CD4-positive, alpha-beta T cell (primary cell): ENCODE measurements around the gene TMEM145. TPM values are rescaled to one million over a fixed set of nuclear protein-coding genes. Genes with fewer than 3 reads are reported as not detected.

Experiments used
- ATAC-seq: fragments of 200-7000 bp; cut with Tn5 transposase; one replicate; pipeline ENCODE4 v1.10.0; 2022; ENCODE audit warnings: mild to moderate bottlenecking; ENCODE audit not compliant: poor library complexity
- CTCF ChIA-PET: fragments of 350-600 bp; sonication (Branson Sonifier 250); formaldehyde crosslinking; loops from one replicate; lab custom pipeline; 2021; ENCODE audit warnings: antibody characterized with exemption, inconsistent platforms; lab: Charles Lee
- POLR2A ChIA-PET: fragments of 350-600 bp; sonication (Branson Sonifier 250); formaldehyde crosslinking; loops from one replicate; lab custom pipeline; 2021; ENCODE audit warnings: antibody characterized with exemption, inconsistent platforms; lab: Charles Lee
- DNase-seq, 14 experiments: peaks; one replicate each; pipeline ENCODE4 v3.0.0-alpha.2; 2013 to 2020; ENCODE audit warnings: mixed read lengths in 2 of 14
- H3K27ac ChIP-seq, 2 donors: one replicate each; pipeline versions ENCODE4 v1.5.1 to v1.7.0; 2013; ENCODE audit warnings: low read length in 2 of 2, low read depth in 1 of 2, mild to moderate bottlenecking in 1 of 2
- H3K27me3 ChIP-seq, 2 experiments: 1 replicate in 1 of 2; 2 replicates in 1 of 2; pipeline versions ENCODE4 v1.6.1 to v1.7.0; 2013; ENCODE audit warnings: low read length in 2 of 2, control low read depth in 1 of 2, mild to moderate bottlenecking in 1 of 2, moderate library complexity in 1 of 2; ENCODE audit not compliant: insufficient read depth in 2 of 2, control insufficient read depth in 1 of 2
- H3K36me3 ChIP-seq: one replicate; pipeline ENCODE4 v1.6.1; 2013; ENCODE audit warnings: low read length, control low read depth; ENCODE audit not compliant: insufficient read depth
- H3K4me1 ChIP-seq: one replicate; pipeline ENCODE4 v1.6.1; 2013; ENCODE audit warnings: low read length, control low read depth; ENCODE audit not compliant: insufficient read depth
- H3K4me3 ChIP-seq: one replicate; pipeline ENCODE4 v1.5.1; 2013; ENCODE audit warnings: mild to moderate bottlenecking, low read length, moderate library complexity
- H3K9me3 ChIP-seq, 2 experiments: 1 replicate in 1 of 2; 2 replicates in 1 of 2; pipeline versions ENCODE4 v1.6.1 to v1.7.0; 2013; ENCODE audit warnings: low read length in 2 of 2, mild to moderate bottlenecking in 2 of 2, control low read depth in 1 of 2, moderate library complexity in 1 of 2; ENCODE audit not compliant: control insufficient read depth in 1 of 2, insufficient read depth in 1 of 2
- H3K27ac Mint-ChIP-seq: one replicate; pipeline ENCODE4 v1.8.0; 2020; ENCODE audit warnings: mixed read lengths
- H3K27me3 Mint-ChIP-seq: one replicate; pipeline ENCODE4 v1.8.0; 2021; ENCODE audit warnings: mixed read lengths
- H3K36me3 Mint-ChIP-seq: one replicate; pipeline ENCODE4 v1.8.0; 2021; ENCODE audit warnings: low read depth, mixed read lengths
- H3K4me1 Mint-ChIP-seq: one replicate; pipeline ENCODE4 v1.8.0; 2021; ENCODE audit warnings: low read depth, mixed read lengths
- H3K4me3 Mint-ChIP-seq: one replicate; pipeline ENCODE4 v1.8.0; 2020; ENCODE audit warnings: mild to moderate bottlenecking, mixed read lengths
- H3K9me3 Mint-ChIP-seq: one replicate; pipeline ENCODE4 v1.8.0; 2020; ENCODE audit warnings: mixed read lengths
- CTCF ChIP-seq: fragments of 200-600 bp; IDR thresholded peaks from one replicate; pipeline ENCODE4 v1.8.0; 2022; ENCODE audit warnings: antibody characterized with exemption, mild to moderate bottlenecking
- intact Hi-C, 2 experiments: fragments of 100-400 bp; cut with DNase I in 1 of 2; cut with micrococcal nuclease in 1 of 2; formaldehyde crosslinking; loops; one replicate each; pipeline versions ENCODE4 v1.15.1 to v1.9.0; 2023 to 2025; cut with DNase I, micrococcal nuclease
- total RNA-seq, 174 experiments: library from RNA in 2 of 174; stranded (reverse) in 2 of 174; gene quantifications; one replicate each; pipeline ENCODE4 v1.2.3 and lab custom pipeline; 2021 to 2026

The TMEM145 gene
- total RNA-seq, 2 experiments from 2014 or later = not detected

DNA sequence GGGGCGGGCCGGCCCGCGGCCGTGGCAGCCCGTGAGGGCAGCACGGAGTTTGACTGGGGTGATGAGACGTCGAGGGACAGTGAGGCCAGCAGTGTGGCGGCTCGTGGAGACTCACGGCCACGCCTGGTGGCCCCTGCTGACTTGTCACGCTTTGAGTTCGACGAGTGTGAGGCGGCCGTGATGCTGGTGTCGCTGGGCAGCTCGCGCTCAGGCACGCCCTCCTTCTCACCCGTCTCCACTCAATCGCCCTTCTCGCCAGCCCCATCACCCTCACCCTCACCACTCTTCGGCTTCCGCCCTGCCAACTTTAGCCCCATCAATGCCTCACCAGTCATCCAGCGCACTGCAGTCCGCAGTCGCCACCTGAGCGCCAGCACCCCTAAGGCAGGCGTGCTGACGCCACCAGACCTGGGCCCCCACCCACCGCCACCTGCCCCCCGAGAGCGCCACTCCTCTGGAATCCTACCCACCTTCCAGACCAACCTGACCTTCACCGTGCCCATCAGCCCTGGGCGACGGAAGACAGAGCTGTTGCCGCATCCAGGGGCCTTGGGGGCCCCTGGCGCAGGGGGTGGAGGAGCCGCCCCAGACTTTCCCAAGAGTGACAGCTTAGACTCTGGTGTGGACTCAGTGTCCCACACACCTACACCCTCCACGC, 39.6 kb upstream of the TMEM145 start:
- DNase-seq = peak in 1 of 14 experiments; percentile 1
- no peak for ATAC-seq

DNA sequence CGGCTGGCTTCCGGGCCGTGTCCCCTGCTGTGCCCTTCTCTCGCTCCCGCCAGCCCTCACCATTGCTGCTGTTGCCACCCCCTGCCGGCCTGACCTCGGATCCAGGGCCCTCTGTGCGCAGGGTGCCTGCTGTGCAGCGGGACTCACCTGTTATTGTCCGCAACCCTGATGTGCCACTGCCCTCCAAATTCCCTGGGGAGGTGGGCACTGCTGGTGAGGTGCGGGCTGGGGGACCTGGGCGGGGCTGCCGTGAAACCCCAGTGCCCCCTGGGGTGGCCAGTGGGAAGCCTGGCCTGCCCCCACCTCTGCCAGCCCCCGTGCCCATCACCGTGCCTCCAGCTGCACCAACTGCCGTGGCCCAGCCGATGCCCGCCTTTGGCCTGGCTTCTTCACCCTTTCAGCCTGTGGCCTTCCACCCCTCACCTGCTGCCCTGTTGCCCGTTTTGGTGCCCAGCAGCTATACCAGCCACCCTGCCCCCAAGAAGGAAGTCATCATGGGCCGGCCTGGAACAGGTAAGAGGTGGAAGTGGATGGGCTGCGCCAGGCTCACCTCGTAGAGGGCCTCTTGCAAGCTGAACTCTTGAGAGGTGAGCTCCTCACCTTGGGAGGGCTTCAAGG, 38.9 kb upstream of the TMEM145 start:
- peak overlapping the region; percentile 69 for H3K27ac Mint-ChIP-seq
- peaks cover 51% of the 10 kb centered on the region for H3K4me1 Mint-ChIP-seq
- H3K36me3 Mint-ChIP-seq = peaks cover 35% of the 10 kb centered on the region
- no peak overlapping the region for H3K27ac ChIP-seq
- H3K4me3 ChIP-seq = no peak overlapping the region
- POLR2A ChIA-PET = interaction anchor here (0.9 to 1.0 kb wide), 2 partner anchors 9 to 31 kb away, joined by 3 read pairs; partner anchors contain the start of gene GSK3A
- intact Hi-C loops = no loop called here
- H3K36me3 ChIP-seq = peaks cover 35% of the 10 kb centered on the region
- no peaks in the 10 kb centered on the region for H3K9me3 ChIP-seq
- ATAC-seq = no peak
- no peak overlapping the region for H3K4me3 Mint-ChIP-seq
- H3K4me1 ChIP-seq = peaks cover 80% of the 10 kb centered on the region
- H3K27me3 ChIP-seq = no peaks in the 10 kb centered on the region
- H3K9me3 Mint-ChIP-seq = no peaks in the 10 kb centered on the region
- CTCF ChIA-PET = no interaction called here
- no peaks in the 10 kb centered on the region for H3K27me3 Mint-ChIP-seq
- DNase-seq = peak in 2 of 14 experiments; percentile 0 to 25
- TF ChIP-seq CTCF = no peak

More for the DNA sequence above, 39.6 kb upstream of the TMEM145 start:
- Histone ChIP-seq H3K4me1 (peaks cover 73% of the 10 kb centered on the region), H3K9me3 (no peaks in the 10 kb centered on the region), H3K27ac (no peak overlapping the region), H3K27me3 (no peaks in the 10 kb centered on the region), H3K4me3 (no peak overlapping the region), H3K36me3 (peaks cover 35% of the 10 kb centered on the region)
- Mint-ChIP-seq H3K27ac (no peak overlapping the region), H3K9me3 (no peaks in the 10 kb centered on the region), H3K4me1 (peaks cover 47% of the 10 kb centered on the region), H3K4me3 (no peak overlapping the region), H3K36me3 (peaks cover 35% of the 10 kb centered on the region), H3K27me3 (no peaks in the 10 kb centered on the region)
- intact Hi-C loops = no loop called here
- POLR2A ChIA-PET = no interaction called here
- CTCF ChIA-PET = no interaction called here
- TF ChIP-seq CTCF = no peak

DNA sequence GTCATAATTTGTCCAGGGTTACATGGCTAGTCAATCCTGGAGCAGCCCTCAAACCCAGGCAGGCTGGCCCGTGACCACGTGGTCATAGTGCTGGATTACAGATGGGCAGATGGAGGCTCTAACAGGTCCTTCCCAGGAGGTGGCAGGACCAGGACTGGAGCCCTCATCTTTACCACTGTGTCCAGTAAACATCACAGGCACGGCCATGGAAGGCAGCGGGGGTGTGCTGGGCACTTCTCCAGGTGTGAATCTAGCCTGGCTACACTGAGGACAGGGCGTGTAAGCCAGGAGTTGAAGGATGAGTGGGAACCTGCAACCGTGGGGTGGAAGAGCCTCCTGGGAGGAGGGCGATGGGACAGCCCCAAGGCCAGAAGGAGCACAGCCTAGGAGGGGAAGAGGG, 38.0 kb upstream of the TMEM145 start:
- Mint-ChIP-seq H3K36me3 (peaks cover 35% of the 10 kb centered on the region), H3K27me3 (no peaks in the 10 kb centered on the region), H3K27ac (peak overlapping the region; percentile 69), H3K4me1 (peaks cover 51% of the 10 kb centered on the region), H3K9me3 (no peaks in the 10 kb centered on the region), H3K4me3 (peak overlapping the region; percentile 32)
- Histone ChIP-seq H3K9me3 (no peaks in the 10 kb centered on the region), H3K27ac (no peak overlapping the region), H3K4me3 (no peak overlapping the region), H3K4me1 (peaks cover 81% of the 10 kb centered on the region), H3K27me3 (no peaks in the 10 kb centered on the region), H3K36me3 (peaks cover 35% of the 10 kb centered on the region)
- ChIA-PET CTCF (no interaction called here), POLR2A (interaction anchor here (0.9 to 1.0 kb wide), 2 partner anchors 8 to 32 kb away, joined by 3 read pairs; partner anchors contain the start of gene GSK3A)
- no peak for TF ChIP-seq CTCF
- DNase-seq (peak in 1 of 14 experiments; percentile 1), ATAC-seq (no peak)
- intact Hi-C loops = no loop called here
